Adipocyte (in vitro differentiated cells): Measurements from ENCODE around the gene SP3.

Experiments
- DNase-seq: peaks from one replicate; pipeline ENCODE4 v3.0.0-alpha.2; 2015; ENCODE audit warnings: low read depth
- H3K27me3 ChIP-seq: replicated peaks from 2 replicates; pipeline ENCODE4 v1.7.0; 2013; ENCODE audit warnings: mild to moderate bottlenecking, low read length, moderate library complexity; ENCODE audit not compliant: control insufficient read depth, insufficient read depth
- H3K36me3 ChIP-seq: 2 replicates; pipeline ENCODE4 v1.7.0; 2013; ENCODE audit warnings: low read length, mild to moderate bottlenecking, moderate library complexity; ENCODE audit not compliant: control insufficient read depth, insufficient read depth, severe bottlenecking
- H3K4me1 ChIP-seq: 2 replicates; pipeline ENCODE4 v1.7.0; 2013; ENCODE audit warnings: mild to moderate bottlenecking, low read length, moderate library complexity; ENCODE audit not compliant: control insufficient read depth, insufficient read depth
- H3K4me3 ChIP-seq: 2 replicates; pipeline ENCODE4 v1.7.0; 2013; ENCODE audit warnings: mild to moderate bottlenecking, low read length, moderate library complexity
- H3K9ac ChIP-seq: 2 replicates; pipeline ENCODE4 v1.7.0; 2013; ENCODE audit warnings: mild to moderate bottlenecking, low read length, moderate library complexity
- H3K9me3 ChIP-seq: 2 replicates; pipeline ENCODE4 v1.7.0; 2013; ENCODE audit warnings: mild to moderate bottlenecking, low read length, moderate library complexity; ENCODE audit not compliant: control insufficient read depth

SP3 gene

DNA sequence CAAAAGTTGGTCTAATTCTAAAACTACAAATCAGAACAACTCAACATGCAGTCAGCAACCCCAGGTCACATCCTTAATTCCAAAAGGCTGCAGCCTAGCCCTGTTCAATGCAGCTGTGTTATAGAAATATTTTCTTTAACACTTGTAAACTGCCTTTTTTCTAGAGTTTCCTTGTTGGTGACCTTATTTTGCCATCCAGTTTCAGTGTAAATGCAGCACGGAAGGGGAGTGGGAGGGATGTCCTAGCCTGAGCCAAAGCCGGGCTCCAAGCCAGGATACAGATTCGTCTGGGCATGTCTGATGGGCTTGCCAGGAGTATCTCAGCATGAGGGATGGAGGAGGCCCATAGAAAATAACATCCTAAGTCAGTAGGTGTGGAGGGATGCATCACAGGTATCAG, 17.7 kb upstream of the SP3 start:
- peak overlapping the region; percentile 7 for H3K9ac ChIP-seq
- peaks cover 58% of the 10 kb centered on the region for H3K4me1 ChIP-seq
- peak; percentile 66 for DNase-seq
- H3K27me3 ChIP-seq: no peaks in the 10 kb centered on the region
- no peaks in the 10 kb centered on the region for H3K36me3 ChIP-seq
- no peaks in the 10 kb centered on the region for H3K9me3 ChIP-seq
- H3K4me3 ChIP-seq: no peak overlapping the region

DNA sequence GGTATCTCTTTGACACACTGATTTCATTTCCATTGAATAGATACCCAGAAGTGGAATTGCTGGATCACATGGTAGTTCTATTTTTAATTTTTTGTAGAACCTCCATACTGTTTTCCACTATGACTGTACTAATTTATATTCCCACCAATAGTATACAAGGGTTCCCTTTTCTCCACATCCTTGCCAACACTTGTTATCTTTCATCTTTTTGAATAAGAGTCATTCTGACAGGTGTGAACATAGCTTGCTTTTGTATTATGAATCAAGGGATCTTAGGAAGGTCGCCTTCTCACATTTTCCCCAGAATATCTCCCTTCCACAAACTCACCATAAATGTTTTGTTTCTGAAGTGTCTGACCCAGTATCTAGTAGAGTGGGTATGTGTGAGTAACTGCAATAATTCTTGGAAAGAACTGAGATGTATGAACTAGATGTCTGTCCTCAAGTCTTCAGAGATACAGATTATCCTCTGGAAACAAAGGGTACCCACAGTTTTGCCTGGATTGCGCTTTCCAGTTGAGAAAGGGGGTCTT, 17.1 kb upstream of the SP3 start:
- DNase-seq: no peak
- no peaks in the 10 kb centered on the region for H3K9me3 ChIP-seq
- no peak overlapping the region for H3K4me3 ChIP-seq
- H3K27me3 ChIP-seq: no peaks in the 10 kb centered on the region
- peaks cover 56% of the 10 kb centered on the region for H3K4me1 ChIP-seq
- no peaks in the 10 kb centered on the region for H3K36me3 ChIP-seq
- H3K9ac ChIP-seq: peak overlapping the region; percentile 7

DNA sequence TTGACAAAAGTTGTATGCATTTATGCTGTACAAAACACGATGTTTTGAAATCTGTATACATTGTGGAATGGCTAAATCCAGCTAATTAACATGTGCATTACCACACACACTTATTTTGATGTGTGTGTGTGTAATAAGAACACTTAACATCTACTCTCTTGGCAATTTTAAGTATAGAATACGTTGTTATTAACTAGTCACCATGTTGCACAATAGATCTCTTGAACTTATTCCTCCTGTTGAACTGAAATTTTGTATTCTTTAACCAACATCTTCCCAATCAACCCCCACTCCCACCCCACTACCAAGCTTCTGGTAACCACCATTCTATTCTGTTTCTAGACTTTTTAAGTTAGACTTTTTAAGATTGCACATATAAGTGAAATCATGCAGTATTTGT, 16.3 kb upstream of the SP3 start:
- Histone ChIP-seq H3K4me1 (peaks cover 49% of the 10 kb centered on the region), H3K36me3 (no peaks in the 10 kb centered on the region), H3K4me3 (no peak overlapping the region), H3K27me3 (no peaks in the 10 kb centered on the region), H3K9ac (no peak overlapping the region), H3K9me3 (no peaks in the 10 kb centered on the region)
- no peak for DNase-seq

DNA sequence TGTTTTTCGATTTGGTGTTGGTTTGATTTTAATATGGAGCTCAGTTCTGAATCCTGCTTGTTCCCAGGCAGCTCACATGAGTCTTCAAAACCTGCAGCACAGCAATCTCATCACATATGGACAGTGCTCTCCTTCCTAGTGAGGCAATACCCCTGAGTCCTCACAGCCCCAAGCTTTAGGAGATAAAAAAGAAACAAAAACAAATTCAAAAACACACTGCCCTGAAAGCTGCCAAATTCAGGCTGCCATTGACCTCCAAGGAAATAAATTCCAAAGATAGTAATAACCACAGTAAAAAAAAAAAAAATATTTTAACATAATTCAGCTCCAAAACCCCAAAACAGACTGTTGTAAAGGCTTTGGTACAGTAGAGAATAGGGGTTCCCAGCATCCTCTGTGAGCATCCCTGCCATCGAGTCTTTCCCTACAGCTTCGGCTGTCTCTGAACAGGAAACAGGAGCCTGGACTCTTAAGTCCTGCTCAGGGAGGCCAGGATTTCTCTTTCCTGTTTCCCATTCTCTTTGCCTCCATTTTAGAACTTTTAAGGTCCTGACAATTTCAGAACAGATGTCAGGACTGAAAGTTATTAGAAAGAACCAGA, 14.7 kb upstream of the SP3 start:
- no peaks in the 10 kb centered on the region for H3K27me3 ChIP-seq
- H3K36me3 ChIP-seq: no peaks in the 10 kb centered on the region
- no peak overlapping the region for H3K4me3 ChIP-seq
- no peak overlapping the region for H3K9ac ChIP-seq
- H3K9me3 ChIP-seq: no peaks in the 10 kb centered on the region
- peaks cover 32% of the 10 kb centered on the region for H3K4me1 ChIP-seq
- DNase-seq: peak; percentile 48

DNA sequence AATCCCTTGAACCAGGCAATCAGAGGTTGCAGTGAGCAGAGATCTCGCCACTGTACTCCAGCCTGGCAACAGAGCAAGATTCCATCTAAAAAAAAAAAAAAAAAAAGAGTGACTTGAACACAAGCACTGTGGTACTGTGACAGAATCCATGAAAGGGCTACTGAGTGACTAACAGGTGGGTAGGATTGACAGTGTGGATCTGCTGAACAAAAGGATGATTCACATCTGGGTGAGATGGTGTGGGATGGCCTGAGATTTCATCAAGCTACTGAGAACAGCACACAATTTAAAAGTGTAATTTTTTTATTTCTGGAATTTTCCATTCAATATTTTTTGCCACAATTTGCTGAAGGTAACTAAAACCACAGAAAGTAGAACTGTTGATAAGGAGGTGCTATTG, 13.3 kb upstream of the SP3 start:
- Histone ChIP-seq H3K36me3 (no peaks in the 10 kb centered on the region), H3K4me1 (peaks cover 22% of the 10 kb centered on the region), H3K4me3 (no peak overlapping the region), H3K9ac (no peak overlapping the region), H3K9me3 (no peaks in the 10 kb centered on the region), H3K27me3 (no peaks in the 10 kb centered on the region)
- DNase-seq: no peak

DNA sequence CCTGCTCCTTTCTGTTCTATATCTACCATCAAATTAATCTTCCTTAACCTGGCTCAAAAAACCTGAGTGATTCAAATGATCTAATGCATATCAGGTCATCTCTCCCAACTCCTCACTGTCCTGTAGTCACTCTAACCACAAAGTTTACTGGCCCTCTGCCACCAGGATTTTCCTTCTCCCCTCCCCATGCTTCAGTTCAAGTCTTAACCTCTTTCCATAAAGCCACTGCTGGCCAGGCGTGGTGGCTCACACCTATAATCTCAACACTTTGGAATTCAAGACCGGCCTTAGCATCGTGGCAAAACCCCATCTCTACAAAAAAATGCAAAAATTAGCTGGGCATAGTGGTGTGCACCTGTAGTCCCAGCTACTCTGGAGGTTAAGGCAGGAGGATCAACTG, 7.5 kb upstream of the SP3 start:
- Histone ChIP-seq H3K9ac (no peak overlapping the region), H3K36me3 (no peaks in the 10 kb centered on the region), H3K4me1 (no peaks in the 10 kb centered on the region), H3K27me3 (no peaks in the 10 kb centered on the region), H3K4me3 (no peak overlapping the region), H3K9me3 (no peaks in the 10 kb centered on the region)
- no peak for DNase-seq

DNA sequence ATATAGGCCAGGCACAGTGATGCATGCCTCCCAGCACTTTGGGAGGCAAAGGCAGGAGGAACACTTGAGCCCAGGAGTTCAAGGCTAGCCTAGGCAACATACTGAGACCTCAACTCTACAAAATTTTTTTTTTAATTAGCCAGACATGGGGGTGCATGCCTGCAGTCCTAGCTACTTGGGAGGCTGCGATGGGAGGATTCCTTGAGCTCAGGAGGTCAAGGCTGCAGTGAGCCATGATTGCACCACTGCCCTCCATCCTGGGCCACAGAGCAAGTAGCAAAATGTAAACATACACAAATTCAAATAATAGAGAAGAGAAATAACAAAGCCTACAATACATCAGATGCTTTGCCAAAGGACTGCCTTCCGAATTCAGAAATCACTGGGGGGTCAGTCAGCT, 7.0 kb upstream of the SP3 start:
- Histone ChIP-seq H3K9me3 (no peaks in the 10 kb centered on the region), H3K4me3 (no peak overlapping the region), H3K27me3 (no peaks in the 10 kb centered on the region), H3K36me3 (no peaks in the 10 kb centered on the region), H3K4me1 (no peaks in the 10 kb centered on the region), H3K9ac (no peak overlapping the region)
- no peak for DNase-seq

DNA sequence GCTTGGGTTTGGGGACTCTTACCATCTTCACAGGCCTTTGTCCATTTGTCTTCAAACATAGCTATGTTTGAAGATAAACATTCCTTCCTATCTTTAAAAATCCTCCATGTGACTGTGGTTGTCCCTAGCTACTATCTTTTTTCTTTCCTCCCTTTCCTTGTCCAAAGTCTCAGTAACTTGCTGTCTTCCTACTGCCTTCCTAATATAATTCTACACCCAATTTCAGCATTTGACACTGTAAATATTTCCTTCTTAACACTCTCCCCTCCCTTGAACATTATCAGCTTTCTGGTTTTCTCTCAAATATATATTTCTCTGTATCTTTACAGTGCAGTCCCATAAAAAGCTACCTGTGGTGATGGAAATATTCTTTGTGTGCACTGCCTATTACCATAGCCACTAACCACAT, 5.3 kb upstream of the SP3 start:
- Histone ChIP-seq H3K4me1 (peaks cover 10% of the 10 kb centered on the region), H3K36me3 (no peaks in the 10 kb centered on the region), H3K9ac (no peak overlapping the region), H3K4me3 (no peak overlapping the region), H3K27me3 (no peaks in the 10 kb centered on the region), H3K9me3 (no peaks in the 10 kb centered on the region)
- DNase-seq: no peak

DNA sequence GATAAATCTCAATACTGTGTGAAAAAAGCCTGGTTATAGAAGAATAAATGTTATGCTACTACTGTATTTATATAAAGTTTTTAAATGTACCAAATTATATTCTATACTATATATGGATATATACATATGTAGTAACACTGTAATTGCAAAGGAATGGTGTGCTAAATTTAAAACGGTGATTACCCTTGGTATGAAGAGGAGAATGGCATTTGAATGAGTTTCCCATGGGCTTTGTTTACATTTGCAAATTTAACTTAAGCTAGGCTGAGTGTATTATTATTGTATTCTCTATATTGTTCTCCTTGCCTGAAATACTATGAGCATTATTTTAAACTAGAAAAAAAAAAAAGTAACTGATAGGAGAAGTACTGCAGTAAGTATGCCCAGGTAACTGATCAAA, 4.7 kb upstream of the SP3 start:
- H3K9ac ChIP-seq: no peak overlapping the region
- no peak overlapping the region for H3K4me3 ChIP-seq
- H3K4me1 ChIP-seq: peaks cover 10% of the 10 kb centered on the region
- H3K27me3 ChIP-seq: no peaks in the 10 kb centered on the region
- H3K9me3 ChIP-seq: no peaks in the 10 kb centered on the region
- H3K36me3 ChIP-seq: no peaks in the 10 kb centered on the region
- peak; percentile 61 for DNase-seq

DNA sequence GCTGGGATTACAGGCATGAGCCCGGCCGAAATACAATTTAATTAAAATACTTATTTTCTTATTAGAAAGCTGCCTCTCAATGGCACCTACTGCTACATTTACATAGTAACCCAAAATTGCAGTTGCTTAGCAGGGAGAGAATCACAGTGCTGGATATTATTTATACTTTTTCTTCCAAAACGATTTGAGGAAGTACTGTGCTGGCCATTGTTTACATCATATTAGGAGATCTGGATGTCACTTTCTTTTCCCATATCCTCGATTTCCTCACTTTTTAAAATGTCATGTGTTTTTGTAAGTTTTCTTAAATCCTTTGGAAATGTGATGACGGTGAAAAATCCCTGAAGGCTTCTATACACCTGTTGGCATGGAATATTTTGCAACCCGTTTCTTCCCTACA, 3.4 kb upstream of the SP3 start:
- Histone ChIP-seq H3K36me3 (no peaks in the 10 kb centered on the region), H3K4me3 (no peak overlapping the region), H3K9me3 (no peaks in the 10 kb centered on the region), H3K4me1 (peaks cover 10% of the 10 kb centered on the region), H3K27me3 (no peaks in the 10 kb centered on the region), H3K9ac (no peak overlapping the region)
- DNase-seq: no peak

DNA sequence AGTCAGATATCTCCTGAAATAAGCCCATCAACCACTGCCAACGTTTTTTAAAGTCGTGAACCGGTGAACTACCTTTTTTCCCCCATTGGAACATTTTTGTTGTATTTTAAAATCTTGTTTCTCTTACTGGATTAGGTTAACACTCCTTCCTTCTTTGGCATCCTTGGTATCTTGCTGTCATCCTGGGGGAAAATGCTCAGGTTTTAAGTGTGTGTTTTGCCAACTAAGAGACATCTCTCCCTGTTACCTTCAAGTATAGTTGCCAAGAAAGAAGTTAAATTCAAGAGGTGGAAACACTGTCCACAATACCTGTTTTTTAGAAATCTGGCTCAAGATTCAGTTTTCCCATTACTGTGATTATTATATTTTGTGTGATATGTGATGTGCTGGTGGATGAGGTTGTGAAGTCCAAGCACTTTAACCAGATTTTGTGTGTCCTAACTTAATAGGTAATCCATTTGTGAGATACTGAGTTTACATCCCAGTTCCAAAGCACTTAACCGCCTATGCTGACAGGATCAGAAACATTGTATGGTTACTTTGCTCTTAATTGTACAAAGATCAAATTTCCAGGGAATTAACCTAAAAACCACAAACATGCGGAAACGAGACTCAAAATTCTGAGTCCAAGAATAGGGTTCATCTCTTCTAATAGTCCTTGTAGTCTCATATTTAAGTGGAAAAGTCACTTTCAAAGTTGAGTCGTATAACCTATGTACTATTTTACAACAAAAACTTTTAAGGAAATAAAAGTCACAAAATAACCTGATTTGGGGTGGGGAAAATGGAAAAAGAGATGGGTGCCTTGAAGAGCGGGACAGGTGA, 1.3 kb upstream of the SP3 start:
- Histone ChIP-seq H3K4me1 (peaks cover 17% of the 10 kb centered on the region), H3K9ac (peak overlapping the region; percentile 99), H3K27me3 (no peaks in the 10 kb centered on the region), H3K9me3 (no peaks in the 10 kb centered on the region), H3K4me3 (peak overlapping the region; percentile 89), H3K36me3 (no peaks in the 10 kb centered on the region)
- peak; percentile 26 for DNase-seq
